NK-92 (cell line): ENCODE data around the gene AFF3.

ENCODE experiments used
- DNase-seq: peaks from one replicate; lab custom pipeline; 2025; ENCODE audit not compliant: unreplicated experiment; lab: John Stamatoyannopoulos, UW

The AFF3 gene

GRCh38 chr2:99651930-99652670 is 490.3 kb downstream of the AFF3 start:
- DNase-seq: no peak

GRCh38 chr2:99648906-99649789 is 493.2 kb downstream of the AFF3 start:
- DNase-seq: no peak

- no peak for DNase-seq
These were observed 494.1 kb downstream of the AFF3 start for GRCh38 chr2:99648178-99648844.

GRCh38 chr2:99645960-99646359 is 496.4 kb downstream of the AFF3 start:
- DNase-seq: no peak

- DNase-seq: no peak
These were observed 498.0 kb downstream of the AFF3 start for GRCh38 chr2:99644419-99644787.

- no peak for DNase-seq
These were observed 498.5 kb downstream of the AFF3 start for GRCh38 chr2:99643787-99644418.

- no peak for DNase-seq
These were observed 500.4 kb downstream of the AFF3 start for GRCh38 chr2:99641999-99642398.

GRCh38 chr2:99640635-99641151 is 501.7 kb downstream of the AFF3 start:
- no peak for DNase-seq

- no peak for DNase-seq
These were observed 503.6 kb downstream of the AFF3 start for GRCh38 chr2:99638791-99639190.

- DNase-seq: no peak
These were observed 505.2 kb downstream of the AFF3 start for GRCh38 chr2:99637159-99637697.

- DNase-seq: no peak
These were observed 506.0 kb downstream of the AFF3 start for GRCh38 chr2:99636144-99637034.

GRCh38 chr2:99635710-99636109 is 506.7 kb downstream of the AFF3 start:
- DNase-seq: no peak

- DNase-seq: no peak
These were observed 508.2 kb downstream of the AFF3 start for GRCh38 chr2:99634234-99634633.

GRCh38 chr2:99631700-99632099 is 510.7 kb downstream of the AFF3 start:
- no peak for DNase-seq

- no peak for DNase-seq
These were observed 513.1 kb downstream of the AFF3 start for GRCh38 chr2:99629320-99629719.

GRCh38 chr2:99626158-99626557 is 516.2 kb downstream of the AFF3 start:
- DNase-seq: no peak

GRCh38 chr2:99624677-99625076 is 517.7 kb downstream of the AFF3 start:
- DNase-seq: no peak

- no peak for DNase-seq
These were observed 518.8 kb downstream of the AFF3 start for GRCh38 chr2:99623613-99624012.

GRCh38 chr2:99623035-99623434 is 519.4 kb downstream of the AFF3 start:
- no peak for DNase-seq

GRCh38 chr2:99622534-99622933 is 519.9 kb downstream of the AFF3 start:
- no peak for DNase-seq
